ENCODE data around the gene NCL.

DNA sequence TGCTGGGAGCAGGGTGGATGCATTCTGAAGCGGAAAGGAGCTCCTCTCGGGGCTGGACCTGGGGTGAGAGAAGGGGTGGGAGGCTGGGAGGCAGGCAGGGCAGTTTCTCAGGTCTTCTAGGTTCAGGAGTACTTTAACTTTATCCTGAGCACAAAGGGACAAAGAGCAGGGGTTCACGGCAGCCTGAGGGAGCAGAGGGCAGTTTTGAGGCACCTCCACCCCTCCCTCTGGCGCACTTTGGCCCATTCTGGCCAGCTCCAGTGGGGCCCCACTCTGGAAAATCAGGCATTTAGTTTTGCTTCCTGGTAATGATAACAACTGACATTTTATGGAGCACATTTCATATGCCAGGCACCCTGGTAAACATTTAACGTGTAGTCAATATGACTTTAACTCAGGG, 54.5 kb downstream of the NCL start:
- TF ChIP-seq, protein P1, sequence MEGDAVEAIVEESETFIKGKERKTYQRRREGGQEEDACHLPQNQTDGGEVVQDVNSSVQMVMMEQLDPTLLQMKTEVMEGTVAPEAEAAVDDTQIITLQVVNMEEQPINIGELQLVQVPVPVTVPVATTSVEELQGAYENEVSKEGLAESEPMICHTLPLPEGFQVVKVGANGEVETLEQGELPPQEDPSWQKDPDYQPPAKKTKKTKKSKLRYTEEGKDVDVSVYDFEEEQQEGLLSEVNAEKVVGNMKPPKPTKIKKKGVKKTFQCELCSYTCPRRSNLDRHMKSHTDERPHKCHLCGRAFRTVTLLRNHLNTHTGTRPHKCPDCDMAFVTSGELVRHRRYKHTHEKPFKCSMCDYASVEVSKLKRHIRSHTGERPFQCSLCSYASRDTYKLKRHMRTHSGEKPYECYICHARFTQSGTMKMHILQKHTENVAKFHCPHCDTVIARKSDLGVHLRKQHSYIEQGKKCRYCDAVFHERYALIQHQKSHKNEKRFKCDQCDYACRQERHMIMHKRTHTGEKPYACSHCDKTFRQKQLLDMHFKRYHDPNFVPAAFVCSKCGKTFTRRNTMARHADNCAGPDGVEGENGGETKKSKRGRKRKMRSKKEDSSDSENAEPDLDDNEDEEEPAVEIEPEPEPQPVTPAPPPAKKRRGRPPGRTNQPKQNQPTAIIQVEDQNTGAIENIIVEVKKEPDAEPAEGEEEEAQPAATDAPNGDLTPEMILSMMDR (IDR thresholded peaks at IDR 0.05; ENCODE audit: low read depth, low read length, poor library complexity, severe bottlenecking), result no peak
- no peak for TF ChIP-seq EZH2phosphoT487 (IDR thresholded peaks at IDR 0.05; ENCODE audit: borderline replicate concordance, low read length)

All from DOHH2 (cell line).